CD8-positive, alpha-beta memory T cell (primary cell): Measurements from ENCODE around the gene LYRM1. TPM values are rescaled to one million over a fixed set of nuclear protein-coding genes. Genes with fewer than 3 reads are reported as not detected.

ENCODE experiments used
- CTCF ChIA-PET: fragments of 350-600 bp; sonication (Branson Sonifier 250); formaldehyde crosslinking; loops from one replicate; lab custom pipeline; 2021; ENCODE audit warnings: antibody characterized with exemption; lab: Charles Lee
- POLR2A ChIA-PET: fragments of 350-600 bp; sonication (Branson Sonifier 250); formaldehyde crosslinking; loops from one replicate; lab custom pipeline; 2021; ENCODE audit warnings: antibody characterized with exemption; lab: Charles Lee
- DNase-seq, 5 donors: peaks; one replicate each; pipeline versions ENCODE4 v3.0.0 to v3.0.0-alpha.2; 2020 to 2022; ENCODE audit warnings: mixed read lengths in 1 of 5
- H3K27ac ChIP-seq: one replicate; pipeline ENCODE4 v1.7.0; 2013; ENCODE audit warnings: low read depth, mild to moderate bottlenecking, low read length, moderate library complexity
- H3K27me3 ChIP-seq: 2 replicates; pipeline ENCODE4 v1.7.0; 2013; ENCODE audit warnings: low read length, mild to moderate bottlenecking; ENCODE audit not compliant: insufficient read depth, poor library complexity, severe bottlenecking
- H3K36me3 ChIP-seq: 2 replicates; pipeline ENCODE4 v1.7.0; 2013; ENCODE audit warnings: mild to moderate bottlenecking, low read length, moderate library complexity; ENCODE audit not compliant: insufficient read depth
- H3K4me1 ChIP-seq: 2 replicates; pipeline ENCODE4 v1.7.0; 2013; ENCODE audit warnings: mild to moderate bottlenecking, low read length, moderate library complexity; ENCODE audit not compliant: insufficient read depth
- H3K4me3 ChIP-seq: 2 replicates; pipeline ENCODE4 v1.7.0; 2013; ENCODE audit warnings: mild to moderate bottlenecking, low read length
- H3K9me3 ChIP-seq: 2 replicates; pipeline ENCODE4 v1.7.0; 2013; ENCODE audit warnings: mild to moderate bottlenecking, low read length
- H3K27ac Mint-ChIP-seq, 8 donors: one replicate each; pipeline ENCODE4 v1.8.0; 2020 to 2021; ENCODE audit warnings: mixed read lengths in 8 of 8, mild to moderate bottlenecking in 6 of 8, inconsistent platforms in 3 of 8, moderate library complexity in 3 of 8
- H3K27me3 Mint-ChIP-seq, 2 donors: one replicate each; pipeline ENCODE4 v1.8.0; 2020 to 2021; ENCODE audit warnings: mixed read lengths in 2 of 2, mild to moderate bottlenecking in 1 of 2, moderate library complexity in 1 of 2
- H3K36me3 Mint-ChIP-seq, 3 donors: one replicate each; pipeline ENCODE4 v1.8.0; 2020 to 2021; ENCODE audit warnings: mixed read lengths in 3 of 3, inconsistent platforms in 1 of 3, mild to moderate bottlenecking in 1 of 3
- H3K4me1 Mint-ChIP-seq, 3 donors: one replicate each; pipeline ENCODE4 v1.8.0; 2020 to 2021; ENCODE audit warnings: mixed read lengths in 3 of 3, inconsistent platforms in 1 of 3, mild to moderate bottlenecking in 1 of 3
- H3K4me3 Mint-ChIP-seq, 7 donors: one replicate each; pipeline ENCODE4 v1.8.0; 2020 to 2021; ENCODE audit warnings: mixed read lengths in 7 of 7, mild to moderate bottlenecking in 6 of 7, moderate library complexity in 4 of 7, inconsistent platforms in 2 of 7
- H3K9me3 Mint-ChIP-seq, 5 donors: one replicate each; pipeline ENCODE4 v1.8.0; 2020 to 2022; ENCODE audit warnings: mixed read lengths in 5 of 5, mild to moderate bottlenecking in 3 of 5, moderate library complexity in 2 of 5, inconsistent platforms in 1 of 5
- polyA plus RNA-seq: library from polyadenylated mRNA; unstranded; fragments of 300-500 nt; fragmentation: Illumina TruSeq; gene quantifications from one replicate; pipeline ENCODE4 v1.2.3, GENCODE V29; 2021
- total RNA-seq, 2 experiments: library from RNA; stranded (reverse); gene quantifications; one replicate each; pipeline ENCODE4 v1.2.3, GENCODE V29; 2021

LYRM1 gene
- total and polyA plus RNA-seq, 3 experiments from 2014 or later = 33.9 to 39.9 (median 35.1) TPM

DNA sequence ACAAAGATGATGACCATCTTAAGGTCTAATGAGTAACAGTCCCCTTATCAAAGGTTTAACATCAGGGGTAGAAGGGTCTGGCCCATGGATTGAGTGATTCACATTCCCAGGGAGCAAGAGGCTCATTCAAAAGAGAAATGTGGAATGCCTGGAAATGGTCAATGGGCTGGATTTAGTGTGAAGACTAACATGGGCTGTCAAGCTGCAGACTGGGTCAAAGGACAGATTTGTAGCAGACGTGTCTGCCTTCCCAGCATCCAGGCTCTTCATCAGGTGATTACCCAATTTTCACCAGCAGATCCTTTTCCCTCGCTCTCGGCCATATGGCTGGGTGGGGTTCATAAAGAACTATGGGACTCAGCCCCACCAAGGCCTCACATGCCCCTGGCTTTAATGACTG is 27.2 kb upstream of the LYRM1 start:
- Histone ChIP-seq H3K4me1 (peaks cover 30% of the 10 kb centered on the region), H3K27me3 (no peaks in the 10 kb centered on the region), H3K27ac (no peak overlapping the region), H3K4me3 (no peak overlapping the region), H3K36me3 (no peaks in the 10 kb centered on the region), H3K9me3 (no peaks in the 10 kb centered on the region)
- DNase-seq = no peak
- H3K36me3 Mint-ChIP-seq = peaks cover 1 to 4% (median 3%) of the 10 kb centered on the region in 3 donors
- H3K27me3 Mint-ChIP-seq = no peaks in the 10 kb centered on the region
- H3K9me3 Mint-ChIP-seq = no peaks in the 10 kb centered on the region
- ChIA-PET CTCF (interaction anchor here (0.6 to 2.3 kb wide), 2 partner anchors 25 to 86 kb away, joined by 3 to 15 read pairs; partner anchors contain the start of gene DCUN1D3), POLR2A (no interaction called here)
- peak overlapping the region; percentile 84 to 97 (median 92) for H3K27ac Mint-ChIP-seq
- H3K4me3 Mint-ChIP-seq = peak overlapping the region in 4 of 7 donors; percentile 64 to 75 (median 71)
- H3K4me1 Mint-ChIP-seq = peaks cover 36 to 46% (median 42%) of the 10 kb centered on the region in 3 donors

DNA sequence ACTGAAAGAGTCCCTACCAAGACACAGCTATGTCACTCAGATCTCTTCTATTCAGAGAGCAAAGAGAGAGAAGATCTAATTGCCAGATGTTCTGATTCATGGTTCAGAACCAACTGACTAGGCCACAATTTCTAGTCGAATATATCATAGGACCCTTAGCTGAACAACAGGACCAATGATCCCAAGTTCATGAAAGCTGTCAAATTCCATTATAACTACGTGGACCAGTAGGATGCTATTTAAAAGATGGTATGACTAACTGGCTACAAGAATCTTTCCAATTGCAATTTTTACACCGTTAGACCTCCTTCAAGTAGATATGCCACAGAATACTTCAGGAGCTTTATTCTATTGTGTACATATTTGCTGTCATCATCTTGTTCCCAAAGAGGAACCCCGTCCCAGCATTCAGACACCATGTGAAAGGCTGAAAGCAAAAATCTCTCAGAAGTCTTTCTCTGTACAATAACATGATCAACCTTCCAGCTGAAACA is 26.4 kb upstream of the LYRM1 start:
- peak overlapping the region; percentile 50 to 80 (median 70) for H3K4me3 Mint-ChIP-seq
- H3K4me1 Mint-ChIP-seq = peaks cover 37 to 54% (median 50%) of the 10 kb centered on the region in 3 donors
- H3K27ac Mint-ChIP-seq = peak overlapping the region; percentile 84 to 97 (median 92)
- peaks cover 30% of the 10 kb centered on the region for H3K4me1 ChIP-seq
- no peaks in the 10 kb centered on the region for H3K9me3 ChIP-seq
- peak overlapping the region; percentile 7 for H3K27ac ChIP-seq
- CTCF ChIA-PET = interaction anchor here (0.6 to 2.3 kb wide), 13 partner anchors 8 to 143 kb away, joined by 3 to 15 read pairs (median 5); partner anchors contain the start of genes DCUN1D3, ERI2, LYRM1 and REXO5
- peak overlapping the region; percentile 29 for H3K4me3 ChIP-seq
- no peaks in the 10 kb centered on the region for H3K9me3 Mint-ChIP-seq
- no peak for DNase-seq
- POLR2A ChIA-PET = interaction anchor here (1.0 to 1.7 kb wide), 3 partner anchors 26 to 67 kb away, joined by 3 to 6 read pairs (median 4); partner anchors contain the start of genes DCUN1D3 and LYRM1
- H3K36me3 Mint-ChIP-seq = peaks cover 0 to 4% (median 1%) of the 10 kb centered on the region in 3 donors
- H3K27me3 Mint-ChIP-seq = no peaks in the 10 kb centered on the region
- H3K27me3 ChIP-seq = no peaks in the 10 kb centered on the region
- no peaks in the 10 kb centered on the region for H3K36me3 ChIP-seq

- Mint-ChIP-seq H3K27ac (peak overlapping the region; percentile 6 to 97 (median 90)), H3K4me3 (peak overlapping the region in 1 of 7 donors; percentile 72), H3K36me3 (peaks cover 0 to 4% (median 1%) of the 10 kb centered on the region in 3 donors), H3K9me3 (no peaks in the 10 kb centered on the region), H3K4me1 (peaks cover 46 to 64% (median 59%) of the 10 kb centered on the region in 3 donors), H3K27me3 (no peaks in the 10 kb centered on the region)
- H3K4me3 ChIP-seq = no peak overlapping the region
- POLR2A ChIA-PET = interaction anchor here (0.8 to 1.7 kb wide), 4 partner anchors 25 to 68 kb away, joined by 3 to 6 read pairs (median 4); partner anchors contain the start of genes DCUN1D3 and LYRM1
- H3K4me1 ChIP-seq = peaks cover 30% of the 10 kb centered on the region
- CTCF ChIA-PET = interaction anchor here (0.7 to 2.3 kb wide), 13 partner anchors 8 to 144 kb away, joined by 3 to 15 read pairs (median 5); partner anchors contain the start of genes DCUN1D3, ERI2, LYRM1 and REXO5
- H3K36me3 ChIP-seq = no peaks in the 10 kb centered on the region
- no peak for DNase-seq
- no peak overlapping the region for H3K27ac ChIP-seq
- no peaks in the 10 kb centered on the region for H3K27me3 ChIP-seq
- no peaks in the 10 kb centered on the region for H3K9me3 ChIP-seq
Observed at GRCh38 chr16:20875355-20875650, 25.3 kb upstream of the LYRM1 start.

DNA sequence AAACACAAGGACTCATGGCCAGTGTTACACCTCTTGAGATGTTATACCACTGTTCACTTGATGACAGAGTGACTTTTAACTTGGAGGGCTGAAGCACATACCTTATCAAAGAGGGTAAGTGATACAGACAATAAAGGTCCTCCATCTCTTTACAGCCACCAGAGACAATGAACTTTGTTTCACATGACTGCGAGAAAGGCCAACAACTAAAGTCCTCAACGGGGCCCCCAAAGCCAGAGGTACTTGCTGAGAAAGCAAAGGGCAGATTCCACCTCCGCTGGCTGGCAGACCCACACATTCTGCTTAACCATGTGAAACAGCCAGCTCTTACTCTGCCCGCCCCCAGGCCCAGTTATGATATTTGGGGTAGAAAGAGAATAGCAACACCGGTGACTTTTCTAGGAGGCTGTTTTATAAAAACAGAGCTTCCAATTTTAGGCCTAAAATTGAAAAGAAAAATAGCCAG is 21.9 kb upstream of the LYRM1 start:
- DNase-seq = no peak
- peaks cover 2 to 4% (median 2%) of the 10 kb centered on the region in 3 donors for H3K36me3 Mint-ChIP-seq
- H3K4me3 Mint-ChIP-seq = peak overlapping the region in 1 of 7 donors; percentile 65
- Histone ChIP-seq H3K4me1 (peaks cover 18% of the 10 kb centered on the region), H3K9me3 (no peaks in the 10 kb centered on the region), H3K4me3 (no peak overlapping the region), H3K36me3 (no peaks in the 10 kb centered on the region), H3K27ac (no peak overlapping the region), H3K27me3 (no peaks in the 10 kb centered on the region)
- H3K27ac Mint-ChIP-seq = peak overlapping the region in 4 of 8 donors; percentile 26 to 52 (median 37)
- peaks cover 36 to 59% (median 49%) of the 10 kb centered on the region in 3 donors for H3K4me1 Mint-ChIP-seq
- H3K9me3 Mint-ChIP-seq = no peaks in the 10 kb centered on the region
- H3K27me3 Mint-ChIP-seq = no peaks in the 10 kb centered on the region
- POLR2A ChIA-PET = no interaction called here
- CTCF ChIA-PET = no interaction called here

DNA sequence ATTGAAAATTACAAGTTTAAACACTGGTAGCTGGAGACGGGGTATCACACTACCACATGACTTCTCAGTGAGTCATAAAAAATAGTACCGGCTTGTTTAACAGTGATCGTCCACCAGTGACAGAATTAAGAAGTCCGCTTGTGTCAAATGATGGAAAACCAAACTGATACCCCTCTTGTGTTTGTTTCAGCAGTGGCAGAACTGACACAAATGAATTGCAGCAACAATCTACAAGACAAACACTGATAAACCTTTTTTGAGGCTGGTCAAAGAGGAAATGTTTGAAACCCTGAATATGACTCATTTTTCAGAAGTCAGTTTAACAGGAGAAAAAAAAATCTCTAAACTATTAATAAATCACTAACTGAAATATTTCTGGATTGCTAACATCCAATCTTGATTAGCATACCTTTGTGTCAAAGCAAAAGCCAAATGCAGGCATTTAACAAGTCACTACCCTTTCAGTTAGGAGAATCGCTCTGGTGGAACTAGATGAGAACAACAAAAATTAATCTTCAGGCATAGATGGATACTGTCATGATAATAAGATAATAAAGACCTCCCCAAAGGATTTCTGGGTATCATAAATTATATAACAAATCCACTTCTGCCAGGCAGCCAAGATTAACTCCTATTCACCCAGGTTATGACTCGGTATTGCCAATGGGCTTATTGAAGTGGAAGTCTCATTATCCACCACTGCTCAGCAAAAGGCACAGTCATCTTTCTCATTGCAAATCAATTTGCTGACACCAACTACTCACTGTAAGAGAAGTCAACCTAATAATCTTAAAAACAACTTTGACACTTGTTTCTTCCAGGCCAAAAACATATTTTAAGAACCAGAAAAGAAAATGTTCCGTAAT is 21.2 kb upstream of the LYRM1 start:
- Mint-ChIP-seq H3K4me1 (peaks cover 34 to 58% (median 49%) of the 10 kb centered on the region in 3 donors), H3K27ac (peak overlapping the region in 5 of 8 donors; percentile 9 to 77 (median 52))
- POLR2A ChIA-PET = no interaction called here

DNA sequence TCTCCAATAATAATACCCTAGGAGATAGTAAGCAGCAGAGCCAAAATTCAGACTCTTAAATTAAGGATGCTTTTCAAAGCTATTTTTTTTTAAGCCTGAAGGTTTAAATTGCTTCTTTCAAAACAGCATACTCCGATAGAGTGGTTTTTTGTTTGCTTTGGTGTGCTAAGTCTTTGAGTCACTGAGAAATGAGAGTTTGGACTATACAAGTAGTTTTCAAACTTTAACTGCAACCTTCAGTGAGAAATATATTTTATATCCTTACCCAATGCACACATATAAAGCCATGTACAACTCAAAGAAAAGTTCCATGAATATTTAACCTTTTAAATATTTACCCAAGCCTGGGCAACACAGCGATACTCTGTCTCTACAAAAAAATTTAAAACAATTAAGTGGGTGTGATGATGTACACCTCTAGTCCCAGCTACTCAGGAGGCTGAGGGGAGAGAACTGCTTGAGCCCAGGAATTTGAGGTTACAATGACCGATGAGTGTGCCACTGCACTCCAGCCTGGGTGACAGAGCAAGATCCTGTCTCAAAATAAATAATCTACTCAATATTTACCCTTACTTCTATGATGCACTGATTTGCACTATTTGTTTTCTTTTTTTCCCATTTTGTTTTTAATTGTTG is 19.6 kb upstream of the LYRM1 start:
- peaks cover 4 to 14% (median 7%) of the 10 kb centered on the region in 3 donors for H3K36me3 Mint-ChIP-seq
- Histone ChIP-seq H3K4me3 (no peak overlapping the region), H3K36me3 (no peaks in the 10 kb centered on the region), H3K27ac (no peak overlapping the region), H3K9me3 (no peaks in the 10 kb centered on the region), H3K27me3 (no peaks in the 10 kb centered on the region), H3K4me1 (no peaks in the 10 kb centered on the region)
- peaks cover 23 to 52% (median 43%) of the 10 kb centered on the region in 3 donors for H3K4me1 Mint-ChIP-seq
- H3K4me3 Mint-ChIP-seq = no peak overlapping the region
- H3K9me3 Mint-ChIP-seq = no peaks in the 10 kb centered on the region
- CTCF ChIA-PET = interaction anchor here (0.9 to 1.3 kb wide), 3 partner anchors 17 to 31 kb away, joined by 3 read pairs; no protein-coding TSS in a partner anchor
- DNase-seq = no peak
- no peaks in the 10 kb centered on the region for H3K27me3 Mint-ChIP-seq
- POLR2A ChIA-PET = no interaction called here
- H3K27ac Mint-ChIP-seq = peak overlapping the region in 3 of 8 donors; percentile 8 to 71 (median 61)

More for the DNA sequence above, 21.2 kb upstream of the LYRM1 start:
- H3K36me3 ChIP-seq = no peaks in the 10 kb centered on the region
- CTCF ChIA-PET = interaction anchor here (1.2 kb wide), 1 partner anchor 18 kb away, joined by 3 read pairs; no protein-coding TSS in a partner anchor
- H3K27ac ChIP-seq = no peak overlapping the region
- no peaks in the 10 kb centered on the region for H3K9me3 ChIP-seq
- DNase-seq = no peak
- peaks cover 4 to 7% (median 6%) of the 10 kb centered on the region in 3 donors for H3K36me3 Mint-ChIP-seq
- peaks cover 11% of the 10 kb centered on the region for H3K4me1 ChIP-seq
- no peaks in the 10 kb centered on the region for H3K27me3 ChIP-seq
- H3K4me3 ChIP-seq = no peak overlapping the region
- H3K9me3 Mint-ChIP-seq = no peaks in the 10 kb centered on the region
- H3K27me3 Mint-ChIP-seq = no peaks in the 10 kb centered on the region
- peak overlapping the region in 1 of 7 donors; percentile 65 for H3K4me3 Mint-ChIP-seq

DNA sequence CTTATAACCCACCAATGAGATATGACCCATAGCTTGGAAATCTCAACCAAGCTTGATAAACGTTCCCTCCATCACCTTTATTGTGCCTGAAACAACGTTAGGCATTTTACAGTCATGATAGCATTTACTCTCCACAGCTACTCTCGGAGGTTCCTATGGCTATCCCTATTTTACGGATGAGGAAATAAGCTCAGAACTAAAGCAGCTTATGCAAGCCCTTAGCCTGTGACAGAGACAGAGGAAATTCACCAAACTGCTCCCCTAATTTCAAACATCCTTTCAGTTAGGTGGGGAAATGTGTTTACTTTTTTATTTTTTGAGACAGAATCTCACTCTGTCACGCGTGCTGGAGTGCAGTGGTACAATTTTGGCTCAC is 19.1 kb upstream of the LYRM1 start:
- H3K4me3 Mint-ChIP-seq = no peak overlapping the region
- Histone ChIP-seq H3K27me3 (no peaks in the 10 kb centered on the region), H3K27ac (no peak overlapping the region), H3K4me1 (no peaks in the 10 kb centered on the region), H3K9me3 (no peaks in the 10 kb centered on the region), H3K4me3 (no peak overlapping the region), H3K36me3 (no peaks in the 10 kb centered on the region)
- POLR2A ChIA-PET = no interaction called here
- no peaks in the 10 kb centered on the region for H3K9me3 Mint-ChIP-seq
- peaks cover 27 to 48% (median 48%) of the 10 kb centered on the region in 3 donors for H3K4me1 Mint-ChIP-seq
- CTCF ChIA-PET = interaction anchor here (0.9 to 1.3 kb wide), 2 partner anchors 27 to 31 kb away, joined by 3 read pairs; no protein-coding TSS in a partner anchor
- peaks cover 4 to 14% (median 7%) of the 10 kb centered on the region in 3 donors for H3K36me3 Mint-ChIP-seq
- no peak for DNase-seq
- H3K27ac Mint-ChIP-seq = peak overlapping the region in 1 of 8 donors; percentile 61
- no peaks in the 10 kb centered on the region for H3K27me3 Mint-ChIP-seq
